ENCODE results near the gene PPP2R5A. TPM values are rescaled to one million over a fixed set of nuclear protein-coding genes. Genes with fewer than 3 reads are reported as not detected.

The PPP2R5A gene
- total and polyA plus RNA-seq, 2 of the 13 experiments (the other 11 are each of a cell fraction or from before 2014, with no cell fraction given), result 22.0 to 31.4 TPM

DNA sequence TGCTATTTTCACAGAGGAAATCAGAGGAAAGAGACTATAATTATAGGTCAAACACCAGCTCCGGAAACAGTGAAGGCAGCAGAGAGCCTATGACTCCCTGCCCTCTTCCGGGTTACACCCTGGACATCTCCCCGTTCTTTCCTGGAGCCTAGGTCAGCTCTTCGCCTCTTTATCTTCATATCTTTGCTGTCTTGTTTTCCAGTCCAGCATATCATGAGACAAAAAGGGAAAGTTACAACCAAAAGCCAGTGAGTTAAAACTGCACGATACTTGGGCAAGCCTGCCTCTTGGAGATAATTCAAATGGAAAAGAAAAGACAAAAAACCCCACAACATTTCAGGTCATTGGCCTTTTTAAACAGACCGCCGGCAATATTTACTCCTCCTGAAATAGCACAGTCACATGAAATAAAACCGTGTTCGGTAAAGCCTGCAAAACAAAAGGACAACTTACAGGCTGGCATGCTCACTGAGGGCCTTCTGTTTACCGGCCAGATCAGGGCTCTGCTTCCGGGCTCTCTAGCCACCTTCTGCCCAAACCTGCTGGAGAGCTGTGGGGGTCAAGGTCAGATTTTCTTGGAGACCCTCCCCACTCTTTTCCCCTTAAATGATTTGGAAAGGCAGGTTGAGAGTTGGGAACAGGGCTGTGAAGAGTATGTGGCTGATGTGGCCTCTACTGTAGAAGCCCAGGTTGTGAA is 42.8 kb upstream of the PPP2R5A start (continued):
- TF ChIP-seq, protein P1, sequence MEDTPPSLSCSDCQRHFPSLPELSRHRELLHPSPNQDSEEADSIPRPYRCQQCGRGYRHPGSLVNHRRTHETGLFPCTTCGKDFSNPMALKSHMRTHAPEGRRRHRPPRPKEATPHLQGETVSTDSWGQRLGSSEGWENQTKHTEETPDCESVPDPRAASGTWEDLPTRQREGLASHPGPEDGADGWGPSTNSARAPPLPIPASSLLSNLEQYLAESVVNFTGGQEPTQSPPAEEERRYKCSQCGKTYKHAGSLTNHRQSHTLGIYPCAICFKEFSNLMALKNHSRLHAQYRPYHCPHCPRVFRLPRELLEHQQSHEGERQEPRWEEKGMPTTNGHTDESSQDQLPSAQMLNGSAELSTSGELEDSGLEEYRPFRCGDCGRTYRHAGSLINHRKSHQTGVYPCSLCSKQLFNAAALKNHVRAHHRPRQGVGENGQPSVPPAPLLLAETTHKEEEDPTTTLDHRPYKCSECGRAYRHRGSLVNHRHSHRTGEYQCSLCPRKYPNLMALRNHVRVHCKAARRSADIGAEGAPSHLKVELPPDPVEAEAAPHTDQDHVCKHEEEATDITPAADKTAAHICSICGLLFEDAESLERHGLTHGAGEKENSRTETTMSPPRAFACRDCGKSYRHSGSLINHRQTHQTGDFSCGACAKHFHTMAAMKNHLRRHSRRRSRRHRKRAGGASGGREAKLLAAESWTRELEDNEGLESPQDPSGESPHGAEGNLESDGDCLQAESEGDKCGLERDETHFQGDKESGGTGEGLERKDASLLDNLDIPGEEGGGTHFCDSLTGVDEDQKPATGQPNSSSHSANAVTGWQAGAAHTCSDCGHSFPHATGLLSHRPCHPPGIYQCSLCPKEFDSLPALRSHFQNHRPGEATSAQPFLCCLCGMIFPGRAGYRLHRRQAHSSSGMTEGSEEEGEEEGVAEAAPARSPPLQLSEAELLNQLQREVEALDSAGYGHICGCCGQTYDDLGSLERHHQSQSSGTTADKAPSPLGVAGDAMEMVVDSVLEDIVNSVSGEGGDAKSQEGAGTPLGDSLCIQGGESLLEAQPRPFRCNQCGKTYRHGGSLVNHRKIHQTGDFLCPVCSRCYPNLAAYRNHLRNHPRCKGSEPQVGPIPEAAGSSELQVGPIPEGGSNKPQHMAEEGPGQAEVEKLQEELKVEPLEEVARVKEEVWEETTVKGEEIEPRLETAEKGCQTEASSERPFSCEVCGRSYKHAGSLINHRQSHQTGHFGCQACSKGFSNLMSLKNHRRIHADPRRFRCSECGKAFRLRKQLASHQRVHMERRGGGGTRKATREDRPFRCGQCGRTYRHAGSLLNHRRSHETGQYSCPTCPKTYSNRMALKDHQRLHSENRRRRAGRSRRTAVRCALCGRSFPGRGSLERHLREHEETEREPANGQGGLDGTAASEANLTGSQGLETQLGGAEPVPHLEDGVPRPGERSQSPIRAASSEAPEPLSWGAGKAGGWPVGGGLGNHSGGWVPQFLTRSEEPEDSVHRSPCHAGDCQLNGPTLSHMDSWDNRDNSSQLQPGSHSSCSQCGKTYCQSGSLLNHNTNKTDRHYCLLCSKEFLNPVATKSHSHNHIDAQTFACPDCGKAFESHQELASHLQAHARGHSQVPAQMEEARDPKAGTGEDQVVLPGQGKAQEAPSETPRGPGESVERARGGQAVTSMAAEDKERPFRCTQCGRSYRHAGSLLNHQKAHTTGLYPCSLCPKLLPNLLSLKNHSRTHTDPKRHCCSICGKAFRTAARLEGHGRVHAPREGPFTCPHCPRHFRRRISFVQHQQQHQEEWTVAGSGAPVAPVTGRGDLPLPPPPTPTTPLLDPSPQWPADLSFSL (CRISPR knock-in tag; IDR thresholded peaks at IDR 0.05), result no peak
- TF ChIP-seq SMAD9 (CRISPR knock-in tag; IDR thresholded peaks at IDR 0.05) (no peak), ZBTB1 (CRISPR knock-in tag; IDR thresholded peaks at IDR 0.05; ENCODE audit: borderline replicate concordance) (no peak), ISL2 (CRISPR knock-in tag; IDR thresholded peaks at IDR 0.05) (no peak; the same call in 1 of the 2 replicates), THAP11 (CRISPR knock-in tag; IDR thresholded peaks at IDR 0.05) (peak; percentile 55; the same call in 1 of the 2 replicates), ZSCAN12 (CRISPR knock-in tag; IDR thresholded peaks at IDR 0.05) (no peak), ZNF431 (CRISPR knock-in tag; IDR thresholded peaks at IDR 0.05; ENCODE audit: borderline replicate concordance, low read depth) (no peak), GATAD1 (CRISPR knock-in tag; IDR thresholded peaks at IDR 0.05) (peak; percentile 36; the same call in 1 of the 2 replicates), AGO1 (IDR thresholded peaks at IDR 0.05; ENCODE audit: low read depth, low read length, poor library complexity, severe bottlenecking) (no peak), REPIN1 (CRISPR knock-in tag; IDR thresholded peaks at IDR 0.05; ENCODE audit: borderline replicate concordance, low read depth) (no peak)
- TF ChIP-seq, protein P2, sequence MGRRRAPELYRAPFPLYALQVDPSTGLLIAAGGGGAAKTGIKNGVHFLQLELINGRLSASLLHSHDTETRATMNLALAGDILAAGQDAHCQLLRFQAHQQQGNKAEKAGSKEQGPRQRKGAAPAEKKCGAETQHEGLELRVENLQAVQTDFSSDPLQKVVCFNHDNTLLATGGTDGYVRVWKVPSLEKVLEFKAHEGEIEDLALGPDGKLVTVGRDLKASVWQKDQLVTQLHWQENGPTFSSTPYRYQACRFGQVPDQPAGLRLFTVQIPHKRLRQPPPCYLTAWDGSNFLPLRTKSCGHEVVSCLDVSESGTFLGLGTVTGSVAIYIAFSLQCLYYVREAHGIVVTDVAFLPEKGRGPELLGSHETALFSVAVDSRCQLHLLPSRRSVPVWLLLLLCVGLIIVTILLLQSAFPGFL (CRISPR knock-in tag; IDR thresholded peaks at IDR 0.05), result no peak
- TF ChIP-seq, protein P3, sequence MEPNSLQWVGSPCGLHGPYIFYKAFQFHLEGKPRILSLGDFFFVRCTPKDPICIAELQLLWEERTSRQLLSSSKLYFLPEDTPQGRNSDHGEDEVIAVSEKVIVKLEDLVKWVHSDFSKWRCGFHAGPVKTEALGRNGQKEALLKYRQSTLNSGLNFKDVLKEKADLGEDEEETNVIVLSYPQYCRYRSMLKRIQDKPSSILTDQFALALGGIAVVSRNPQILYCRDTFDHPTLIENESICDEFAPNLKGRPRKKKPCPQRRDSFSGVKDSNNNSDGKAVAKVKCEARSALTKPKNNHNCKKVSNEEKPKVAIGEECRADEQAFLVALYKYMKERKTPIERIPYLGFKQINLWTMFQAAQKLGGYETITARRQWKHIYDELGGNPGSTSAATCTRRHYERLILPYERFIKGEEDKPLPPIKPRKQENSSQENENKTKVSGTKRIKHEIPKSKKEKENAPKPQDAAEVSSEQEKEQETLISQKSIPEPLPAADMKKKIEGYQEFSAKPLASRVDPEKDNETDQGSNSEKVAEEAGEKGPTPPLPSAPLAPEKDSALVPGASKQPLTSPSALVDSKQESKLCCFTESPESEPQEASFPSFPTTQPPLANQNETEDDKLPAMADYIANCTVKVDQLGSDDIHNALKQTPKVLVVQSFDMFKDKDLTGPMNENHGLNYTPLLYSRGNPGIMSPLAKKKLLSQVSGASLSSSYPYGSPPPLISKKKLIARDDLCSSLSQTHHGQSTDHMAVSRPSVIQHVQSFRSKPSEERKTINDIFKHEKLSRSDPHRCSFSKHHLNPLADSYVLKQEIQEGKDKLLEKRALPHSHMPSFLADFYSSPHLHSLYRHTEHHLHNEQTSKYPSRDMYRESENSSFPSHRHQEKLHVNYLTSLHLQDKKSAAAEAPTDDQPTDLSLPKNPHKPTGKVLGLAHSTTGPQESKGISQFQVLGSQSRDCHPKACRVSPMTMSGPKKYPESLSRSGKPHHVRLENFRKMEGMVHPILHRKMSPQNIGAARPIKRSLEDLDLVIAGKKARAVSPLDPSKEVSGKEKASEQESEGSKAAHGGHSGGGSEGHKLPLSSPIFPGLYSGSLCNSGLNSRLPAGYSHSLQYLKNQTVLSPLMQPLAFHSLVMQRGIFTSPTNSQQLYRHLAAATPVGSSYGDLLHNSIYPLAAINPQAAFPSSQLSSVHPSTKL (CRISPR knock-in tag; IDR thresholded peaks at IDR 0.05), result peak; percentile 84; the same call in 1 of the 2 replicates
- TF ChIP-seq, protein P4, sequence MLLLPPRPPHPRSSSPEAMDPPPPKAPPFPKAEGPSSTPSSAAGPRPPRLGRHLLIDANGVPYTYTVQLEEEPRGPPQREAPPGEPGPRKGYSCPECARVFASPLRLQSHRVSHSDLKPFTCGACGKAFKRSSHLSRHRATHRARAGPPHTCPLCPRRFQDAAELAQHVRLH (CRISPR knock-in tag; IDR thresholded peaks at IDR 0.05; ENCODE audit: borderline replicate concordance, low read depth), result no peak; the same call in 1 of the 2 replicates
- TF ChIP-seq, protein P5, sequence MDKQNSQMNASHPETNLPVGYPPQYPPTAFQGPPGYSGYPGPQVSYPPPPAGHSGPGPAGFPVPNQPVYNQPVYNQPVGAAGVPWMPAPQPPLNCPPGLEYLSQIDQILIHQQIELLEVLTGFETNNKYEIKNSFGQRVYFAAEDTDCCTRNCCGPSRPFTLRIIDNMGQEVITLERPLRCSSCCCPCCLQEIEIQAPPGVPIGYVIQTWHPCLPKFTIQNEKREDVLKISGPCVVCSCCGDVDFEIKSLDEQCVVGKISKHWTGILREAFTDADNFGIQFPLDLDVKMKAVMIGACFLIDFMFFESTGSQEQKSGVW (CRISPR knock-in tag; IDR thresholded peaks at IDR 0.05; ENCODE audit: borderline replicate concordance), result no peak
- TF ChIP-seq, protein P6, sequence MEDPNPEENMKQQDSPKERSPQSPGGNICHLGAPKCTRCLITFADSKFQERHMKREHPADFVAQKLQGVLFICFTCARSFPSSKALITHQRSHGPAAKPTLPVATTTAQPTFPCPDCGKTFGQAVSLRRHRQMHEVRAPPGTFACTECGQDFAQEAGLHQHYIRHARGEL (CRISPR knock-in tag; IDR thresholded peaks at IDR 0.05), result no peak

Data from HepG2 (cell line).